Ovary (tissue), 3 donors: Measurements from ENCODE around the gene CGNL1.

Source experiments
- POLR2A ChIP-seq: fragments of 450-650 bp; IDR thresholded peaks from one replicate; pipeline ENCODE4 v1.6.1; 2017; ENCODE audit warnings: antibody characterized with exemption, mild to moderate bottlenecking, moderate library complexity
- TF ChIP-seq, protein P1 (sequence below), 3 donors: fragments of 450-650 bp in 2 of 3; fragments of 200-600 bp in 1 of 3; IDR thresholded peaks; one replicate each; pipeline versions ENCODE4 v1.5.1 to v1.8.0; 2016 to 2022; ENCODE audit warnings: antibody characterized with exemption in 3 of 3, mild to moderate bottlenecking in 1 of 3
- donor health status: DM: no; HTN: no; CAD: no.

DNA sequence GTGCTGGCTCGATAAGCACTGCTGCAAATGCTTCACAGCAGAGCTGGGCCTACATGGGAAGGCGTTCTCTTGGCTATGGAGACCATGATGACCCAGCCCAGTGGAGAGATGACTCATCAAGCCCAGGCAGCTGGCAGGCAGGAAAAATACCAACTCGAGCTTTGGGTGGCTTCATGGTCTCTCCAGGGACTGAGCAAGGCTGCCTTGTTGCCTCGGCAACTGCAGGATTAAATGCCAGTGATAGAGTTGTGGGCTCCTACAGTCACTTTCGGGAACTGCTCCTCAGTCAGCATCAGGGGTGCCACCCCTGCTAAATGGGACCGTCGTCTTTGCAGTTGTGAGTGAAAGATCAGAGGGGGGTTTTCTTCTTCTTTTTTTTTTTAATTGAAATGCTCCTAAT, 160.8 kb downstream of the CGNL1 start:
- no peak for TF ChIP-seq POLR2A
- TF ChIP-seq, protein P1, sequence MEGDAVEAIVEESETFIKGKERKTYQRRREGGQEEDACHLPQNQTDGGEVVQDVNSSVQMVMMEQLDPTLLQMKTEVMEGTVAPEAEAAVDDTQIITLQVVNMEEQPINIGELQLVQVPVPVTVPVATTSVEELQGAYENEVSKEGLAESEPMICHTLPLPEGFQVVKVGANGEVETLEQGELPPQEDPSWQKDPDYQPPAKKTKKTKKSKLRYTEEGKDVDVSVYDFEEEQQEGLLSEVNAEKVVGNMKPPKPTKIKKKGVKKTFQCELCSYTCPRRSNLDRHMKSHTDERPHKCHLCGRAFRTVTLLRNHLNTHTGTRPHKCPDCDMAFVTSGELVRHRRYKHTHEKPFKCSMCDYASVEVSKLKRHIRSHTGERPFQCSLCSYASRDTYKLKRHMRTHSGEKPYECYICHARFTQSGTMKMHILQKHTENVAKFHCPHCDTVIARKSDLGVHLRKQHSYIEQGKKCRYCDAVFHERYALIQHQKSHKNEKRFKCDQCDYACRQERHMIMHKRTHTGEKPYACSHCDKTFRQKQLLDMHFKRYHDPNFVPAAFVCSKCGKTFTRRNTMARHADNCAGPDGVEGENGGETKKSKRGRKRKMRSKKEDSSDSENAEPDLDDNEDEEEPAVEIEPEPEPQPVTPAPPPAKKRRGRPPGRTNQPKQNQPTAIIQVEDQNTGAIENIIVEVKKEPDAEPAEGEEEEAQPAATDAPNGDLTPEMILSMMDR (IDR thresholded peaks at IDR 0.05) = no peak
